ENCODE results near the gene PGM1. TPM values are rescaled to one million over a fixed set of nuclear protein-coding genes. Genes with fewer than 3 reads are reported as not detected.

PGM1 gene
- total and polyA plus RNA-seq, 2 of the 13 experiments (the other 11 are each of a cell fraction or from before 2014, with no cell fraction given), result 51.6 to 105 TPM

- TF ChIP-seq ZBTB49 (CRISPR knock-in tag; IDR thresholded peaks at IDR 0.05; ENCODE audit: borderline replicate concordance) (no peak), RBM22 (optimal IDR thresholded peaks at IDR 0.05; ENCODE audit: low read length) (no peak), SYNCRIP (IDR thresholded peaks at IDR 0.05; ENCODE audit: insufficient read depth, low read depth, low read length) (no peak), TP53 (CRISPR knock-in tag; conservative IDR thresholded peaks at IDR 0.05) (no peak), ZBED4 (CRISPR knock-in tag; IDR thresholded peaks at IDR 0.05; ENCODE audit: borderline replicate concordance) (no peak), ZNF230 (CRISPR knock-in tag; IDR thresholded peaks at IDR 0.05) (no peak; the same call in 1 of the 2 replicates), ZNF780A (CRISPR knock-in tag; IDR thresholded peaks at IDR 0.05) (0 out of 2 replicates have a peak, but pooled peaks have one; percentile 6), ESRRA (CRISPR knock-in tag; IDR thresholded peaks at IDR 0.05; ENCODE audit: low read depth) (no peak), ZNF644 (CRISPR knock-in tag; IDR thresholded peaks at IDR 0.05; ENCODE audit: low read depth) (no peak), REST (IDR thresholded peaks at IDR 0.05; ENCODE audit: borderline replicate concordance in 1 of 2, low read depth in 1 of 2, low read length in 2 of 2) (no peak), ZNF260 (CRISPR knock-in tag; IDR thresholded peaks at IDR 0.05; ENCODE audit: borderline replicate concordance, low read depth) (no peak), RFX1 (IDR thresholded peaks at IDR 0.05) (no peak), PCBP2 (optimal IDR thresholded peaks at IDR 0.05; ENCODE audit: low read depth, low read length, poor library complexity, severe bottlenecking) (no peak), ZNF550 (CRISPR knock-in tag; IDR thresholded peaks at IDR 0.05; ENCODE audit: borderline replicate concordance) (no peak), ZSCAN25 (CRISPR knock-in tag; IDR thresholded peaks at IDR 0.05) (0 out of 2 replicates have a peak, but pooled peaks have one; percentile 3), HOXA7 (CRISPR knock-in tag; IDR thresholded peaks at IDR 0.05) (no peak), CAMTA2 (CRISPR knock-in tag; IDR thresholded peaks at IDR 0.05; ENCODE audit: borderline replicate concordance) (no peak), SNAI1 (CRISPR knock-in tag; IDR thresholded peaks at IDR 0.05; ENCODE audit: borderline replicate concordance) (no peak), CC2D1A (CRISPR knock-in tag; IDR thresholded peaks at IDR 0.05) (no peak), TCF7L2 (IDR thresholded peaks at IDR 0.05; ENCODE audit: low read depth, low read length) (no peak)
Observed at GRCh38 chr1:63593886-63594605, 835 bp downstream of the PGM1 start (continued).

Measured in HepG2 (cell line).